ENCODE results near the gene MAOA. TPM values are rescaled to one million over a fixed set of nuclear protein-coding genes. Genes with fewer than 3 reads are reported as not detected.

The MAOA gene
- total RNA-seq, 1 experiment from 2014 or later, result 0.23 TPM

- H3K36me3 ChIP-seq (ENCODE audit: control insufficient read depth, insufficient read depth, low read length), result no peaks in the 10 kb centered on the region
- H3K27ac ChIP-seq (ENCODE audit: low read length), result no peak overlapping the region
- TF ChIP-seq, protein P1, sequence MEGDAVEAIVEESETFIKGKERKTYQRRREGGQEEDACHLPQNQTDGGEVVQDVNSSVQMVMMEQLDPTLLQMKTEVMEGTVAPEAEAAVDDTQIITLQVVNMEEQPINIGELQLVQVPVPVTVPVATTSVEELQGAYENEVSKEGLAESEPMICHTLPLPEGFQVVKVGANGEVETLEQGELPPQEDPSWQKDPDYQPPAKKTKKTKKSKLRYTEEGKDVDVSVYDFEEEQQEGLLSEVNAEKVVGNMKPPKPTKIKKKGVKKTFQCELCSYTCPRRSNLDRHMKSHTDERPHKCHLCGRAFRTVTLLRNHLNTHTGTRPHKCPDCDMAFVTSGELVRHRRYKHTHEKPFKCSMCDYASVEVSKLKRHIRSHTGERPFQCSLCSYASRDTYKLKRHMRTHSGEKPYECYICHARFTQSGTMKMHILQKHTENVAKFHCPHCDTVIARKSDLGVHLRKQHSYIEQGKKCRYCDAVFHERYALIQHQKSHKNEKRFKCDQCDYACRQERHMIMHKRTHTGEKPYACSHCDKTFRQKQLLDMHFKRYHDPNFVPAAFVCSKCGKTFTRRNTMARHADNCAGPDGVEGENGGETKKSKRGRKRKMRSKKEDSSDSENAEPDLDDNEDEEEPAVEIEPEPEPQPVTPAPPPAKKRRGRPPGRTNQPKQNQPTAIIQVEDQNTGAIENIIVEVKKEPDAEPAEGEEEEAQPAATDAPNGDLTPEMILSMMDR (IDR thresholded peaks at IDR 0.05), result no peak
- TF ChIP-seq REST (IDR thresholded peaks at IDR 0.05; ENCODE audit: insufficient read depth in 1 of 2, low read depth in 2 of 2, low read length in 1 of 2) (no peak), TCF7L2 (IDR thresholded peaks at IDR 0.05; ENCODE audit: low read depth, low read length) (no peak), POLR2AphosphoS5 (IDR thresholded peaks at IDR 0.05; ENCODE audit: low read depth, low read length) (no peak), SIN3A (IDR thresholded peaks at IDR 0.05; ENCODE audit: borderline replicate concordance, insufficient read depth, low read depth, low read length) (no peak)
- no peak overlapping the region for H3K4me3 ChIP-seq (ENCODE audit: low read depth in 2 of 2, low read length in 2 of 2)
- H3K4me1 ChIP-seq (ENCODE audit: control insufficient read depth, insufficient read depth, low read length), result no peaks in the 10 kb centered on the region
- H3K27me3 ChIP-seq (ENCODE audit: control insufficient read depth, insufficient read depth, low read length), result no peaks in the 10 kb centered on the region; the same call in 1 of the 2 replicates
- intact Hi-C loops (cut with micrococcal nuclease; ENCODE audit: unreplicated experiment), result no loop called here
- ChIA-PET POLR2A (no interaction called here), CTCF (no interaction called here)
- in situ Hi-C loops (cut with HindIII; ENCODE audit: low pct_unique_long_range_greater_than_20kb, low sequenced_read_pairs), result no loop called here
- no peak for ATAC-seq
- no peaks in the 10 kb centered on the region for H3K9me3 ChIP-seq (ENCODE audit: control insufficient read depth, insufficient read depth, low read depth, low read length)
- no peak for DNase-seq (ENCODE audit: low read depth, low spot score)
- BruUV-seq (replicated peaks), result no TSS peak
These were observed 8.2 kb downstream of the MAOA start for GRCh38 chrX:43664258-43664657.

GRCh38 chrX:43664708-43665107, 8.6 kb downstream of the MAOA start:
- no peaks in the 10 kb centered on the region; the same call in 1 of the 2 replicates for H3K27me3 ChIP-seq (ENCODE audit: control insufficient read depth, insufficient read depth, low read length)
- no peak overlapping the region for H3K27ac ChIP-seq (ENCODE audit: low read length)
- no peak for ATAC-seq
- DNase-seq (ENCODE audit: low read depth, low spot score), result no peak
- TF ChIP-seq SIN3A (IDR thresholded peaks at IDR 0.05; ENCODE audit: borderline replicate concordance, insufficient read depth, low read depth, low read length) (no peak), TCF7L2 (IDR thresholded peaks at IDR 0.05; ENCODE audit: low read depth, low read length) (no peak), REST (IDR thresholded peaks at IDR 0.05; ENCODE audit: insufficient read depth in 1 of 2, low read depth in 2 of 2, low read length in 1 of 2) (no peak), POLR2AphosphoS5 (IDR thresholded peaks at IDR 0.05; ENCODE audit: low read depth, low read length) (no peak)
- TF ChIP-seq, protein P1 (IDR thresholded peaks at IDR 0.05), result no peak
- no TSS peak for BruUV-seq (replicated peaks)
- no peaks in the 10 kb centered on the region for H3K36me3 ChIP-seq (ENCODE audit: control insufficient read depth, insufficient read depth, low read length)
- POLR2A ChIA-PET, result no interaction called here
- no peaks in the 10 kb centered on the region for H3K9me3 ChIP-seq (ENCODE audit: control insufficient read depth, insufficient read depth, low read depth, low read length)
- CTCF ChIA-PET, result no interaction called here
- intact Hi-C loops (cut with micrococcal nuclease; ENCODE audit: unreplicated experiment) (no loop called here), in situ Hi-C loops (cut with HindIII; ENCODE audit: low pct_unique_long_range_greater_than_20kb, low sequenced_read_pairs) (no loop called here)
- H3K4me3 ChIP-seq (ENCODE audit: low read depth in 2 of 2, low read length in 2 of 2), result no peak overlapping the region
- no peaks in the 10 kb centered on the region for H3K4me1 ChIP-seq (ENCODE audit: control insufficient read depth, insufficient read depth, low read length)

All from Panc1 (cell line).